GM19023 (cell line): ENCODE data around the gene PPM1E.
"Not testable (repeated sequence)": the region's sequence is repeated elsewhere in the genome, so short reads cannot be mapped to it uniquely, and the experiment has no call there.

Experiments used
- ATAC-seq: cut with Tn5 transposase; IDR thresholded peaks from one replicate; pipeline ENCODE4 v1.9.1; 2021; ENCODE audit warnings: mild to moderate bottlenecking, moderate library complexity; ENCODE audit not compliant: unreplicated experiment

The PPM1E gene

GRCh38 chr17:58837699-58838098 is 82.0 kb downstream of the PPM1E start:
- no peak for ATAC-seq

DNA sequence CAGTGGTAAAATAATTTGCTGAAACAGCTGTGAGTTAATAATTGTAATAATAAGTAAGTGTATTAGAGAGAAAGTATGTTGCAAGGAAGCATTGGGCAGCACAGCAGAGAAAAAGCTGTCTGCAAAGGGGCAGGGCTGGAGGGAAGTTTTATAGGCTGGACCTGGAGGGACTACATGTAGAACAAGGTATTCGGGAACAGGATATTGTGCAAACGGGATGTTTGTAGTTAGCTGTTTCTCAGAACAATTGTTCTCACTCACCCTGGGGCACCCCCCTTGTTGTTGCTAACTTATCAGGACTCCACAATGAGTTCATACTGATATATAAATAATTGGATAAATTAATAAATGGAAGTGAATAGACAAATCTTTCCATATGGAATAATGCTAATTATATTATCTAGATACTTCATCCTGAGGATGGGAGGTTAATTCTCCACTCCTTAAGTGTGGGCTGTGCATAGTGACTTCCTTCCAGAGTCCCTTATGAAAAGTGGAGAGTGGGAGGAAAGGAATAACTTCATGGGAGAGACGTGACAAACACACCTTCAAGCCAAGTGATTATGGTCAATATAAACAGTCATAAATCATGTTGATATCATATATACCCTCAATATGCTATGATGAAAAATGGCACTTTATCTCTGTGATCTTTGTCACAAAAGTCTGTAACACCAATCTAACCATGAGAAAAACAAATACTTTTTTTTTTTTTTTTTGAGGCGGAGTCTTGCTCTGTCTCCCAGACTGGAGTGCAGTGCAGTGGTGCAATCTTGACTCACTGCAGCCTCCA is 85.4 kb downstream of the PPM1E start:
- no peak for ATAC-seq

GRCh38 chr17:58846413-58846812 is 90.8 kb downstream of the PPM1E start:
- ATAC-seq = not testable (repeated sequence)

- ATAC-seq = not testable (repeated sequence)
Measured at GRCh38 chr17:58850106-58850505, 94.5 kb downstream of the PPM1E start.

- ATAC-seq = no peak
Measured at GRCh38 chr17:58865301-58865700, 109.6 kb downstream of the PPM1E start.

DNA sequence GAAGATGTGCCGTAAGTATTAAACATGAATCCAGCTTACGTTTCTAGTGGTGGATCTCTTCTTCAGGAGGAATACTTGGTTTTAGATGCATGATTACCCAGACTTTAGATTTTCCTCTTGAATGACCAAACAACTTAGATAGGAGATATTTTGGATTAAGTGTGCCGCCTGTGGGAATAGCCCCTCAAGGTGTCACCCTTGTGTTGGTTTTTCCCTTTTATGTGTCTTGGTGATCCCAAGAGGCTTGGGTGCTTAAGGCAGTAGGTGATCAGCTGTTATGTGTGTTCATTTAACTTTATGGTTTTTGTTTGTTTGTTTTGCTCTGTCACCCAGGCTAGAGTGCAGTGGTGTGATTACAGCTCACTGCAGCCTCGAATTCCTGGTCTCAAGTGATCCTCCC is 115.1 kb downstream of the PPM1E start:
- no peak for ATAC-seq

DNA sequence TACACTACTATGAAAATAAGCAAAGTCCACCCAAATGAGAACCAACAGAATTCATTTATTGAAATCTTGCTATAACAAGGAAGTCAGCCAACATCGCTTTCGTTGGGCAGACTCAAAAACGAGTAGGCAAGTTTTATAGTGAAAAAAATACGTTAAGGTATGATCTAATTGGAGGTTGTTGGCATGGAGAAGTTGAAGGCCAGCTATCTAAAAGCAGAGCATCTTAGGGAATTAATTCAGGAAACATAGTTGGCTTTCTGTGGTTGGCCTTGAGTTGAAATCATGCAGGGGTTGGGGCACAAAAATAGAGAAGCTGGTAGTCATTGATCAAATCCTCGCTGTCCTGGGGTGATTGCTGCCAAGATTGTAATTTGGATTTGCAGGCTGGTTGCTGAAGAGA is 118.3 kb downstream of the PPM1E start:
- no peak for ATAC-seq

- ATAC-seq = no peak
Measured at GRCh38 chr17:58875261-58875660, 119.6 kb downstream of the PPM1E start.

- no peak for ATAC-seq
Measured at GRCh38 chr17:58884161-58884560, 128.5 kb downstream of the PPM1E start.

DNA sequence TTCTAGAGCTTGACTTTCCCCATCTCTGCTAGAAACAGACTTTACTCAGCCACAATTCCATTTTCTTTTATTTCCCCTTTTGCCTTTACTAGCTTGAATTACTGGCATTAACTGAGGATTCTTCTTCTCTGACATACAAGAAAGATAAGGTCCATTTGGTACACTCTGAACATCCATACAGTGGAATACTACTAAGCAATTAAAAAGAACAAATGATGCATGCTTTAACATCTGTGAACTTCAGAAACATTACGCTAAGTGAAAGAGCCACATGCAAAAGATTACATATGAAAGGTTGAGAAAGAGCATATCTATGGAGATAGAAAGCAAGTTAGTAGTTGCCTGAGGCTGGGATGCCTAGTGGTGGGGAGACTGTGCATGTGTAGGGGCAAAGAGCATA is 130.9 kb downstream of the PPM1E start:
- ATAC-seq = no peak

DNA sequence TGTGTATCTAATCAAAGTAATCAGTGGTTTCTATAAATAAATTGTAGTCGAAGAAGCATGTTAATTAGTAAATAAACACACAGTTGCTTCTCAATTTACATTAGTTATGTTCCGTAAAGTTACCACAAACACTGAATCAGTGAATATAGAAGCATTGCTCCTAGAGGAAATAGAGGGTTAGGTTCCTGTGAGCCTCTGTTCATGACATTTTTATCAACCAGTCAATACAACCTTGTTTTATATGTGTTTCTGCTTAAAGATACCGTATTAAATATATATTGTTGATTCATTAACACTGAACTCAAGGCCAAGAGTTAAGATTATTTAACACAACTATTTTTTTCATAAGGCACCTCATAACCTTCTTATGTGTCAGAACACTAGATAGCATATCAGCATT is 134.3 kb downstream of the PPM1E start:
- no peak for ATAC-seq

DNA sequence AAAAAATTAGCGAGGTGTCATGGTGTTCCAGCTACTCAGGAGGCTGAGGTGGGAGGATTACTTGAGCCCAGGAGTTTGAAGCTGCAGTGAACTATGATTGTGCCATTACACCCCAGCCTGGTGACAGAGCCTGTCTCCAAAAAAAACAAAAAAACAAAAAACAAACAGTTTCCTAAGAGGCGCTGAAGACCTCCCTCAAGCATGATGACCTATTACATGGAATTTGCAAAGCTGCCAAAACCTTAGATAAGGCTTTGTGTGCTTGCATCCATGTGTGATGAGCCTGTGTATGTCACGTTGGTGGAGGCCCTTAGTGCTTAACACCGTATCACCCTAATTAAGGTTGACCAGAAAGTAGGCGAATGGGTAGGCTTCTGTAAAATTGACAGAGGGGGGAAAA is 143.5 kb downstream of the PPM1E start:
- ATAC-seq = no peak

- ATAC-seq = no peak
Measured at GRCh38 chr17:58902322-58902721, 146.7 kb downstream of the PPM1E start.

DNA sequence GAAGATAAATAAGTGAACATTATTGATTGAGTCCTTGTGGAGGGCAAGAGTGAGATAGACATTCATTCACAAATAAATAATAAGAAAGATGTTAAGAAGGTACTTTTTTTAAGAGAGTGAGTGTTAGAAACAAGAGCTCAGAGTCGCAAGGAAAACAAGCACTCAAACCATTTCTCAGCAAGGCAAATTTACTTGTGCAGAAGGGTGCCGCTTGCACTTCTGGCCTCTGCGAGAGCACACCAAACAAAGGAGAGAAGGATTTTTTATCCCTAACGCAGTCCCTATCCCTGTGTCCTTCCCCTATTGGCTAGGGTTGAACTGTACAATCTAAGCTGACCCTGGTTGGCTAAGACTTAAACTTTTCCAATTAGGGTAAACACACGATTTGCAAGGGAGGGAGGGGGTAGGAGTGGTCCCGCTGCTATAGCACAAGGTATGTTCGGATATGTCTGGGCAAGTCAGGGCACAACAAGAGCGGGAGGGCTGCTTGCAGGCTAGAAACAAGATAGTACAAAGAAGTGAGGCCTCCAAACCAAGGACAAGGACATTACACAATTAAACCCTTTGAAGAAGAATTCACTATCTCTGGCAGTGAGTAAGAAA is 156.2 kb downstream of the PPM1E start:
- ATAC-seq = no peak

DNA sequence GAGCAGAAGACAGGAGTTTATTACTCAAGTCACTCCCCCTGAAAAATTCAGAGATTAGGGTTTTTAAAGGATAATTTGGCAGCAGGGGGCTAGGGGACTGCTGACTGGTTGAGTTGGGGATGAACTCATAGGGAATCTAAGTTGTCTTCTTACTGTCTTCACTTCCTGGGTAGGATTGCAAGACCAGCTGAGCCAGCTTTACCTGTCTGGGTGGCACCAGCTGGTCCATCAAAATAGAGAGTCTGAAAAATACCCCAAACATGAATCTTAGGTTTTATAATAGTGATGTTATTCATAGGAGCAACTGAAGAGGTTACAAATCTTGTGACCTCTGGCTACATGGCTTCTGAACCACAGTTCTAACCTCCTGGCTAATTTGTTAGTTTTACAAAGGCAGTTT is 157.9 kb downstream of the PPM1E start:
- ATAC-seq = no peak

GRCh38 chr17:58913971-58914769 is 158.5 kb downstream of the PPM1E start:
- ATAC-seq = no peak

DNA sequence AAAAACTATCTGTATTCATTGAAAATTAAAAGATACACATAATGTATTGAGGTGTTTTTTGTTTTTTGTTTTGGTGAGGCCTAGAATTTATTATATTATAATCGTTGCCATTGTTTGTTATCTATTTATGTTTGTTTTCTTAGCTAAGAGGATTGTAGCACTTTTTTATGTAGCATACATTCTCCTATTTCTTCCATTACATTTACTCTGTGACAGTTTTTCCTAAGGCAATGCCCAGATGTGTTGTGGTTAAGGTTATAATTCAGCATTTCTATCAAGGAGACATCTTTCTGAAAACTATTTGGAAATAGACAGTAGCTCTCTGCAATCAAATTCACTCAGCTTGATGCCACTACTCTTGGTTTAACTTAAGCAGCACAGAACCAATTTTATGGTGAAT is 161.6 kb downstream of the PPM1E start:
- no peak for ATAC-seq

- no peak for ATAC-seq
Measured at GRCh38 chr17:58918072-58918471, 162.4 kb downstream of the PPM1E start.

DNA sequence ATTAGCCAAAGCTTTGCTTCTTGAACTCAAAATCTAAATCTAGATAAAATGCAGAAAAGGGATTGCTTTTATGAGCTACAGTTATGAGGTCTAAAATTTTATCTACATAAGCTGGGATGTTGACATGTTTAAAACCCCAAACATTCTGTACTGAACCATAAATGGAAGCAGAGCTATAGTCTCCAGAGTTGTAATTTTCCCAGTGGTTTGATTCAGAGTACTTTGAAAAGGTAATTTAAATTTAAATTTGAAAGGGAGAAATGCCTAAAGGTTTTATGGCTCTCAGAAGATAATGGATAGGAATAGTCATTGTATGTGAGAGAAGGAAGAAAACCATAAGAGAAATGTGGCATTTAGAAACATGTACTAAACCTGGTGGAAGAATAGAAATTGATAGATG is 163.2 kb downstream of the PPM1E start:
- ATAC-seq = no peak

- ATAC-seq = no peak
Measured at GRCh38 chr17:58920773-58921172, 165.1 kb downstream of the PPM1E start.

- ATAC-seq = no peak
Measured at GRCh38 chr17:58932956-58933355, 177.3 kb downstream of the PPM1E start.

- ATAC-seq = no peak
Measured at GRCh38 chr17:58936295-58936694, 180.6 kb downstream of the PPM1E start.
